ENCODE measurements around the gene RSKR.

The RSKR gene

DNA sequence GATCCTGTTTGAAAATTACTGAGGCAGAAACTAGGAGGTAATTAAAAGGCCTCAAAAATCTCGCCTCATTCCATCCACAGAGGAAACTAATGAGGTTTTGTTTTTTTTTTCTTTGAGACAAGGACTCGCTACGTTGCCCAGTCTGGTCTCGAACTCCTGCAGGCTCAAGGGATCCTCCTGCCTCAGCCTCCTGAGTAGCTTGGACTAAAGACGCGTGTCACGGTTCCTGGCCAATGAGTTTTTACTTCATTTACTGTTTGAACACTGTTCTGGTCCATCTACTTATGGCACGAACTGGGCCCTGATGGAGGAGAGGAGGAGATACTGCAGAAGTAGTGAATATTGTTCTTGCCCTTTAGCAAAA is 31.6 kb upstream of the RSKR start:
- H3K4me1 ChIP-seq (ENCODE audit: control insufficient read depth, insufficient read depth, low read length), result peaks cover 31% of the 10 kb centered on the region
- peaks cover 7% of the 10 kb centered on the region for H3K36me3 ChIP-seq (ENCODE audit: control insufficient read depth, insufficient read depth, low read length)

DNA sequence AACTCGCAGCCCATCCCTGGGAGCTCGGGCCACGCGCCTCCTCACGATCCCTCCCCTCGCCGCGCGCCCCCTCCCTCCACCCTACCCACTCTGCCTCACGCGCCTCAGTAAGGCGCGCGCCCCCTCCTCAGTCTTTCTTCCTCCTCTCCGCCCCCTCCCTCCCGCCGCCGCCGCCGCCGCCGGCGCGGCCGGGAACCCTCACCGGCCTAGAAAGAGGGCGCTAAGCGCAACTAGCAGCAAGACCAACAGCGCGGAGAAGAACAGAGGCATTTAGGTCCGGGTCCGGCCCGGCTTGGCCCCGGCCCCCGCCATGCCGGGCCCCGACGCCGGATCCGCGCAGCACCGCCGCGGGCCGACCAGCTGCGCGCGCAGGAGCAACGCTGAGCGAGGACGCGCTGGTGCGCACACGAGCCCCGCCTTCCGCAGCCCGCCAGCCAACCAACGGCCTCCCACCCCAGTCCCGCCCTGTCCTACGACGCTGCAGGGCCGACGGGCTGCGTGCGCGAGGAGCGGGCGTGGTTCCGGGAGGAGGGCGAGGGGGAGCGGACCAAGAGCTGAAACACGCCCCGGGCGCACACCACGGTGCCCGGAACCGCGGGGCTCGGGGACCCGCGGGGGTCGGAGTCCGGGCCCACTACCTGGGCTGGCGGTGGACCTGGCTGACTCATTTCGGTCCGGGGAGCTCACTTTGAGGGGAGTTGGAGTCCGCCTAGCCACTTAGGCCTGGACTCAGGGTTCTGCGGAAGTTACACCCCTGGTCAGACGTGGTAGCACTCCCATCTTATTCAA is 31.0 kb upstream of the RSKR start, which contains the start of gene BLTP2:
Gene BLTP2 (minus strand): TSS at position 372 of the 789 bp plus-strand sequence. CDS start 102 bp downstream, at position 270.
- Histone ChIP-seq H3K27me3 (ENCODE audit: control insufficient read depth, insufficient read depth, low read length) (no peaks in the 10 kb centered on the region), H3K4me3 (ENCODE audit: low read length) (peak within 1 kb of the TSS; percentile 97), H3K9me3 (ENCODE audit: control insufficient read depth, low read length) (no peaks in the 10 kb centered on the region), H3K4me1 (ENCODE audit: control insufficient read depth, insufficient read depth, low read length) (peaks cover 31% of the 10 kb centered on the region), H3K9ac (ENCODE audit: low read length) (peak within 1 kb of the TSS; percentile 84), H3K36me3 (ENCODE audit: control insufficient read depth, insufficient read depth, low read length) (peaks cover 7% of the 10 kb centered on the region)

More for the DNA sequence above, 31.6 kb upstream of the RSKR start:
- Histone ChIP-seq H3K4me3 (ENCODE audit: low read length) (peak overlapping the region; percentile 61), H3K9ac (ENCODE audit: low read length) (peak overlapping the region; percentile 84), H3K9me3 (ENCODE audit: control insufficient read depth, low read length) (no peaks in the 10 kb centered on the region), H3K27me3 (ENCODE audit: control insufficient read depth, insufficient read depth, low read length) (no peaks in the 10 kb centered on the region)

DNA sequence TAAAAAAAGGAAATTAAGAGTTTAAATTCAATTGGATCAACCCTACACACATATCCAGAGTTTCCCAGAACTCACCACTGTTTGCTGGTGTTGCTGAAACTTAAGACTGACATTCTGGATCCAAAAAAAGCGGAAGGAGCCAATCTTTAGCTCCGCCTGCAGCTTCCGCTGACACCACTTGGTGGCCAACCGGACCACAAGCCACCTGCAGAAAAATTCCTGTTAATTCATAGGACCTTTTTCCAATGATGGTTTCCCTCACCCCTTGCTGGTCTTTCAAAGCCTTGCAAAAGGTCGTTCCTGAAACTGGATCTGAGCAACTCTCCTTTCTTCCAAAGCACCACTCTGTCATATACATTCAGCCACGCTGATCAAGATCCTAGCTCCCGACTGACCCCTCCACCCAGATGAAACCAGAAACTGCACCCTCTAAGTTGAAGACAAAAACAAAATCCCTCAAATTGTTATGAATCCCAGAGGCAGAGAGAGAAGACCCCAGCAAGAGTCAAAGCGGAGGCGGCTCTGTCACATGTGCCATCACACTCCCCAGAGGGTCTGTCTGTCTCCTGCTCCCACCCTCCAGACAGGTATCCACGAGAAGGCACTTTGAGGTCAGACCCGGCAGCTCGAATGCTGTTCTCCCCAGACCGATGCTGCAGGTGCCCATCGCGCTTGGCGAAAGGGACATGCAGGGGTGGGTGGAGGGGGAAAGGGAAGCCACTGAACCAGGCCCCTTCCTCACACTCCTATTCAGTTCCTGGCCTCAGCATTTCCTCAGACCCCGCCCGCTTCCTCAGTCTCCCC is 30.2 kb upstream of the RSKR start:
- peak overlapping the region; percentile 81 for H3K9ac ChIP-seq (ENCODE audit: low read length)
- H3K27me3 ChIP-seq (ENCODE audit: control insufficient read depth, insufficient read depth, low read length), result no peaks in the 10 kb centered on the region
- H3K4me1 ChIP-seq (ENCODE audit: control insufficient read depth, insufficient read depth, low read length), result peaks cover 31% of the 10 kb centered on the region
- no peaks in the 10 kb centered on the region for H3K9me3 ChIP-seq (ENCODE audit: control insufficient read depth, low read length)
- peaks cover 13% of the 10 kb centered on the region for H3K36me3 ChIP-seq (ENCODE audit: control insufficient read depth, insufficient read depth, low read length)
- H3K4me3 ChIP-seq (ENCODE audit: low read length), result peak overlapping the region; percentile 97

DNA sequence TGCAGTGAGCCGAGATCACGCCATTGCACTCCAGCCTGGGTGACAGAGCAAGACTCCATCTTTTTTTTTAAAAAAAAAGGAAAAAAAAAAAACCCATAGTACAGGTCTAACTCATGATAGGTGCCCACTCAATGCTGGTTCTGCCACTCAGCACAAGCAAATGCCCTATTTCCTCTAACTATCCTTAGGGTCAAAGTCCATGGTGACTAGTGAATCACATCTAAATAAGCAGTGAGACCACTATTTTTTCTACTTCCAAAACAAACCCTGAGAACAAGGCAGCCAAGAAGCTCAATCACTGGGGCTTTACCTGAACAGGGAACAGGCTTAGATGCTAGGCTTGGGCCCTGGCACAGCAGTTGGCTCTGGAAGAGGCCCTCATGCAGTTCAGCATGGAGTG is 27.6 kb upstream of the RSKR start:
- H3K4me1 ChIP-seq (ENCODE audit: control insufficient read depth, insufficient read depth, low read length), result peaks cover 23% of the 10 kb centered on the region
- H3K4me3 ChIP-seq (ENCODE audit: low read length), result no peak overlapping the region
- no peaks in the 10 kb centered on the region for H3K9me3 ChIP-seq (ENCODE audit: control insufficient read depth, low read length)
- H3K27me3 ChIP-seq (ENCODE audit: control insufficient read depth, insufficient read depth, low read length), result no peaks in the 10 kb centered on the region
- peaks cover 11% of the 10 kb centered on the region for H3K36me3 ChIP-seq (ENCODE audit: control insufficient read depth, insufficient read depth, low read length)
- H3K9ac ChIP-seq (ENCODE audit: low read length), result no peak overlapping the region

DNA sequence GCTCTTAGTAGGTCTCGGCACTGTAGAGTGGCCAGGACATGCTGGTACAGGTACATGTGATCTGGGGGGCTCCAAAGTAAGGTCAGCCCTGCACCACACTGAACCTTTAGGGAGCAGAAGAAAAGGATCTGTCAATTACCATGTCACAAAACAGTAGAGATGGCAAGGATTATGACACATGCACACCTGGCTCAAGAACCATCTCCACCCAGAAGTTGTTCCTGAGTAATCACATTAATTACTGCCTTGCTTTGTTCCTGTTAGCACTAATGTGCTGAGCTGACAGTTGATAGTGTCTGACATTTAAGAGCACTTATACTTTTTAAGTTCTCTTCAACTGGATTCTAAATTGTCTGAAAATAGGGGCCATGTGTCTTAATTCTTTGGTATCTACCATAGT is 21.5 kb upstream of the RSKR start:
- no peaks in the 10 kb centered on the region for H3K27me3 ChIP-seq (ENCODE audit: control insufficient read depth, insufficient read depth, low read length)
- H3K4me1 ChIP-seq (ENCODE audit: control insufficient read depth, insufficient read depth, low read length), result no peaks in the 10 kb centered on the region
- H3K9ac ChIP-seq (ENCODE audit: low read length), result no peak overlapping the region
- H3K9me3 ChIP-seq (ENCODE audit: control insufficient read depth, low read length), result no peaks in the 10 kb centered on the region
- H3K4me3 ChIP-seq (ENCODE audit: low read length), result no peak overlapping the region
- peaks cover 32% of the 10 kb centered on the region for H3K36me3 ChIP-seq (ENCODE audit: control insufficient read depth, insufficient read depth, low read length)

DNA sequence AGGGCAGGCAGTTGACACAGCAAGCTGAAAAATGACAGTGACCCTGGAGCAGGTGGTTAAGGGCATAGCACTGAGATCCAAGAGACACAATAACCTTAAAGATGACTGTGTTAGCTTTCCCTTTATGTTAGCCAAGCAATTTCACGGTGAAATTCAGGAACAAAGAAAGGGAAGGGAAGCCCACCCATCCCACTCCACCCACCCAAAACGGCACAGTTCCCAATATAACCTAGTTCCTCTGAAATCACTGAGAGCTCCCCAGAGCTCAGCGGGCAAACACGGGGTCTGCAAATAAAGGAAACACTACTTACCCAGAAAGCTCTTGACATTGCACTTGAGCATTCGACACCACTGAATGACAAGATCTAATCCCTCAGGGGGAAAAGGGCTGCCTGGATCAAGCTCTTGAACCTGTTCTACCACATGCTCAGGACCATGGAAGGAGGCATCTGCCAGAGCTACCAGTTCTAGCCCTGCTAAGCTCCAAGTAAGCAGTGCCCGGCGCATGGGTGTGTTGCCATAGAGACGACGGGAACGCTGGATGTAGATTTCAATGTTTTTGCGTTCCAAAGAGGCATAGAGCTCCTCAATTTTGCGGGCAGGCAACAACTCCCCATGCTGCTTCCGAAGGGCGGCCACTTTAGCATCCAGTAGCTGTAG is 20.4 kb upstream of the RSKR start:
- Histone ChIP-seq H3K9me3 (ENCODE audit: control insufficient read depth, low read length) (no peaks in the 10 kb centered on the region), H3K9ac (ENCODE audit: low read length) (no peak overlapping the region), H3K4me1 (ENCODE audit: control insufficient read depth, insufficient read depth, low read length) (no peaks in the 10 kb centered on the region), H3K4me3 (ENCODE audit: low read length) (no peak overlapping the region), H3K27me3 (ENCODE audit: control insufficient read depth, insufficient read depth, low read length) (no peaks in the 10 kb centered on the region), H3K36me3 (ENCODE audit: control insufficient read depth, insufficient read depth, low read length) (peaks cover 27% of the 10 kb centered on the region)

DNA sequence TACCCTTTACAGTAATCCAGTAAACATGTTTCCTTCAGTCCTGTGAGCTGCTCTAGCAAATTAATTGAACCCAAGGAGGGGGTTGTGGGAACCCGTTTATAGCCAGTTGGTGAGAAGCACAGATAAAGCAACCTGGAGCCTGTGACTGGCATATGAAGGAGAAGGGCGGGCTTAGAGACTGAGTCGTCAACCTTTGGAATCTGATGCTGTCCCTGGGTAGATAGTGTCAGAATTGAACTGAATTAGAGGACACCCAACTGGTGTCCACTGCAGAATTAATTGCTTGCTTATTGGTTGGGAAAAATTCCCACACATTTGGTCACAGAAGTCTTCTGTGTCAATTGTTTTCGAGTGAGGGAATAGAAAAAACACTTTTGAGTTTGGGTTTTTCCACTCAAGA is 12.8 kb upstream of the RSKR start:
- H3K27me3 ChIP-seq (ENCODE audit: control insufficient read depth, insufficient read depth, low read length), result no peaks in the 10 kb centered on the region
- H3K9me3 ChIP-seq (ENCODE audit: control insufficient read depth, low read length), result no peaks in the 10 kb centered on the region
- no peaks in the 10 kb centered on the region for H3K4me1 ChIP-seq (ENCODE audit: control insufficient read depth, insufficient read depth, low read length)
- no peak overlapping the region for H3K4me3 ChIP-seq (ENCODE audit: low read length)
- peaks cover 12% of the 10 kb centered on the region for H3K36me3 ChIP-seq (ENCODE audit: control insufficient read depth, insufficient read depth, low read length)
- H3K9ac ChIP-seq (ENCODE audit: low read length), result no peak overlapping the region

DNA sequence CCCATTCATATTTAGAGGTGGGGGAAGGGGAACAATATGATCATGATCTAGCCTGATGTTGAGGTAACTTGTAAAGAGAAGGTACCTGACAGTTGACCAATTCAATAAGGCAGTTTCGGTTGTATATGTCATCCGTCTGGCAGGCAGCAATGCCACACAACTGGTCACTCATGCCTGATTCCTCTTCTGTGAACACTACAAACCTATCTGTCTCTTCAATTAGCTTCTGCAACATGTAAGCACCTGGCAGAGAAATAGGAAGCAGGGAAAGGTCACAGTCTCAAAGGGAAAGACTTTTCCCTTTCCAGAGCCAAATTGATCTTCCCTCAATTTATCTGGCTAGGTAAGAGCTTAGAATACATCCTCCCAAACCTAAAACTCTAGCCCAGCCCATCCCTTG is 10.2 kb upstream of the RSKR start:
- H3K9me3 ChIP-seq (ENCODE audit: control insufficient read depth, low read length), result no peaks in the 10 kb centered on the region
- peaks cover 13% of the 10 kb centered on the region for H3K36me3 ChIP-seq (ENCODE audit: control insufficient read depth, insufficient read depth, low read length)
- no peaks in the 10 kb centered on the region for H3K4me1 ChIP-seq (ENCODE audit: control insufficient read depth, insufficient read depth, low read length)

DNA sequence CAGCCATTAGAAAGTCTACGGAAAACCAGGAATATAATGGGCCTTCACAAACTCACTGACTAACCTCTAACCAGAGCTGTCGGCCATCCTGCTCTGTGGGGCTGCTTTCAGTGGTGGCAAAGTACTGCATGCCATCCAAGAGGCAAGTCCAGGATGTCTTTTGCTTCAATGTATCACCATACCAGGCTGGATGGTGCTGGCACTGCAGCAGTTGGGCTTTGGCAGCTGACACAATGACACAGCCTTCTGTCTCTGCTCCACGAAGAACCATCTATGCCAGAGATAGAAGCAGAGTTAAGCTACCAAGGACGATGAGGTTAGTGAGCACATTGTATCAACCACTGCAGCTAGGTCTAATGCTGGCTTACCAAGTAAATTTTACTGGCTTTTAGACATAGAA is 9.7 kb upstream of the RSKR start:
- H3K9ac ChIP-seq (ENCODE audit: low read length), result no peak overlapping the region
- no peak overlapping the region for H3K4me3 ChIP-seq (ENCODE audit: low read length)
- H3K9me3 ChIP-seq (ENCODE audit: control insufficient read depth, low read length), result no peaks in the 10 kb centered on the region
- H3K36me3 ChIP-seq (ENCODE audit: control insufficient read depth, insufficient read depth, low read length), result peaks cover 17% of the 10 kb centered on the region
- no peaks in the 10 kb centered on the region for H3K4me1 ChIP-seq (ENCODE audit: control insufficient read depth, insufficient read depth, low read length)
- H3K27me3 ChIP-seq (ENCODE audit: control insufficient read depth, insufficient read depth, low read length), result no peaks in the 10 kb centered on the region

More for the DNA sequence above, 10.2 kb upstream of the RSKR start:
- Histone ChIP-seq H3K4me3 (ENCODE audit: low read length) (no peak overlapping the region), H3K9ac (ENCODE audit: low read length) (no peak overlapping the region), H3K27me3 (ENCODE audit: control insufficient read depth, insufficient read depth, low read length) (no peaks in the 10 kb centered on the region)

DNA sequence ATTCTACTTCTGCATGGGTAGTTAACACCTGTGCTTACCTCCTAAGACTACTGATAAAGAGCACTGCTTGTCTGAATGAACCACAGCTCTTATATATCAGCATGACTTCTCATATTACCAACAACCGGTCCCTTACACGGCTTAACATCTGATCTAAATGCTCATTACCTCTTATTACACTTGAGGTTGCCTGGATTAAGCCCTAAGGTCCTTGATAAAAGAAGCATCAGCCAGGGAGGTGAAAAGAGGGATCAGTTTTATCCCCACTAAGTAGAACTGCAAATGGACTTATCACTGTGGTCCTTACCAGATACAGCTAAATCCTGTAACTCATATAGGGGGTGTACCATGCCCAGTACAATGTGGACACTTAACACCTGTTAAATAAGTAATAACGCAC is 8.2 kb upstream of the RSKR start:
- Histone ChIP-seq H3K36me3 (ENCODE audit: control insufficient read depth, insufficient read depth, low read length) (peaks cover 18% of the 10 kb centered on the region), H3K4me1 (ENCODE audit: control insufficient read depth, insufficient read depth, low read length) (no peaks in the 10 kb centered on the region), H3K4me3 (ENCODE audit: low read length) (no peak overlapping the region), H3K27me3 (ENCODE audit: control insufficient read depth, insufficient read depth, low read length) (no peaks in the 10 kb centered on the region), H3K9ac (ENCODE audit: low read length) (no peak overlapping the region), H3K9me3 (ENCODE audit: control insufficient read depth, low read length) (no peaks in the 10 kb centered on the region)

DNA sequence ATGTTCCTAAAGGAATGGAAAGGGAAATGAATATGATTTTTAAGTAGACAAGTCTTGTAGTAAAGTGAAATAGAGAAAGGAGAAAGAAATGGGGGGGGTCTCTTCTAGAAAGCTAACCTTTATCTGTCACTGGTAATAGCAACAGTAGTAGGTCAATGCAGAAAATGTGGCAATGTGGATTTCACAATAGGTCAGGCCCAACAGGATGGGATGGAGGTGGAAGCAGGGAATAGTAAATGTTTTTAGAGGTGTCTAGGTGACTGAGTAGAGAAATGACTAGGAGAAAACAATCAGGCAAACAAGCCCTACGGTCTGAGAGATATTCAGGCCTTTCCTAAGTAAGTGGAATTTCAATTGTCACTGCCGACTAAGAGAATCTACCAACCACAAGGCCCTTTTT is 6.0 kb upstream of the RSKR start:
- H3K9ac ChIP-seq (ENCODE audit: low read length), result no peak overlapping the region
- peaks cover 31% of the 10 kb centered on the region for H3K36me3 ChIP-seq (ENCODE audit: control insufficient read depth, insufficient read depth, low read length)
- H3K27me3 ChIP-seq (ENCODE audit: control insufficient read depth, insufficient read depth, low read length), result no peaks in the 10 kb centered on the region

DNA sequence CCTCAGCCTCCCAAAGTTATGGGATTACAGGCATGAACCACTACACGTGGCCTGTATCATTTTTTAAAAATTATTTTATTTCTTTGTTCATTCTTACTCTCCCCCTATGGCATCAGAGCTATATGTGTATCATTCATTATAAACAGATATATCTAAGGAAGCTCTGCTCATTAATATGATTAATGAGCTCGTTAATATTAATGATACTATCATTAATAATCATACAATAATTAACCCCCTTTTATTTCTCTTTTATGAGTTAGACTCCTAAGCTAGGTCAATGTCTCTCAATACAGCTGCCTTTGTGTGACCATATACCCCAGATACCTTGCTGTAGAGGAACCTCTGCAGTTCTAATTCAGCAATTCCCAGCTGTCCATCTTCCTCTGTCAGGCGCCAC is 4.5 kb upstream of the RSKR start:
- peaks cover 7% of the 10 kb centered on the region for H3K4me1 ChIP-seq (ENCODE audit: control insufficient read depth, insufficient read depth, low read length)
- H3K36me3 ChIP-seq (ENCODE audit: control insufficient read depth, insufficient read depth, low read length), result peaks cover 31% of the 10 kb centered on the region
- H3K27me3 ChIP-seq (ENCODE audit: control insufficient read depth, insufficient read depth, low read length), result no peaks in the 10 kb centered on the region
- no peak overlapping the region for H3K9ac ChIP-seq (ENCODE audit: low read length)
- no peak overlapping the region for H3K4me3 ChIP-seq (ENCODE audit: low read length)
- no peaks in the 10 kb centered on the region for H3K9me3 ChIP-seq (ENCODE audit: control insufficient read depth, low read length)

More for the DNA sequence above, 6.0 kb upstream of the RSKR start:
- Histone ChIP-seq H3K9me3 (ENCODE audit: control insufficient read depth, low read length) (no peaks in the 10 kb centered on the region), H3K4me3 (ENCODE audit: low read length) (no peak overlapping the region), H3K4me1 (ENCODE audit: control insufficient read depth, insufficient read depth, low read length) (no peaks in the 10 kb centered on the region)
